HCT116 (cell line): Measurements from ENCODE around the gene C1orf105. TPM values are rescaled to one million over a fixed set of nuclear protein-coding genes. Genes with fewer than 3 reads are reported as not detected.

Source experiments
- ATAC-seq: fragments of 200-7000 bp; cut with Tn5 transposase; 2 replicates; pipeline ENCODE4 v1.9.1; 2020; ENCODE audit warnings: mild to moderate bottlenecking, moderate library complexity
- BruUV-seq: library from RNA; stranded (reverse); fragments of 400-500 nt; replicated peaks from 2 replicates; lab custom pipeline; 2021; lab: Mats Ljungman, UMichigan
- CTCF ChIA-PET: fragments of 300-600 bp; sonication (Branson Sonifier 250); formaldehyde crosslinking; loops from one replicate; lab custom pipeline; 2021; ENCODE audit warnings: antibody characterized with exemption; lab: Charles Lee
- POLR2A ChIA-PET: fragments of 300-600, 350-600 bp; sonication (Branson Sonifier 250); formaldehyde crosslinking; loops from one replicate; lab custom pipeline; 2021; ENCODE audit warnings: antibody characterized with exemption; lab: Charles Lee
- RAD21 ChIA-PET, 2 experiments: fragments of 300-600 bp; sonication (Branson Sonifier 250); formaldehyde crosslinking; loops; one replicate each; lab custom pipeline; 2023; ENCODE audit warnings: low total read pairs in 2 of 2; ENCODE audit not compliant: uncharacterized antibody in 2 of 2, unreplicated experiment in 2 of 2, low non-redundant PET in 1 of 2; lab: Charles Lee
- DNase-seq: peaks from one replicate; pipeline ENCODE4 v3.0.0-alpha.2; 2010; ENCODE audit warnings: low read depth, low spot score
- H2AFZ ChIP-seq: fragments of 200-600 bp; shearing (Covaris generic), sonication (generic); 2 replicates; pipeline ENCODE4 v1.6.1; 2017; ENCODE audit warnings: low read depth, mixed run types, mixed read lengths, antibody characterized with exemption, low read length; ENCODE audit not compliant: poor library complexity, severe bottlenecking
- H3K27ac ChIP-seq: 2 replicates; pipeline ENCODE4 v1.5.1; 2012; ENCODE audit warnings: low read depth, low read length
- H3K27me3 ChIP-seq: fragments of 200-600 bp; sonication (generic); 2 replicates; pipeline ENCODE4 v1.6.1; 2016; ENCODE audit warnings: mixed run types, low read length, mixed read lengths; ENCODE audit not compliant: insufficient read depth
- H3K36me3 ChIP-seq, 2 experiments: fragments of 200-500 bp in 1 of 2; fragments of 200-600 bp in 1 of 2; sonication (Bioruptor generic) in 1 of 2; sonication (generic) in 1 of 2; 2 replicates each; pipeline versions ENCODE4 v1.5.1 to v1.6.1; 2014 to 2016; ENCODE audit warnings: low read length in 2 of 2, inconsistent platforms in 1 of 2, mixed read lengths in 1 of 2, mixed run types in 1 of 2; ENCODE audit not compliant: insufficient read depth in 2 of 2, control insufficient read depth in 1 of 2
- H3K4me1 ChIP-seq, 2 experiments: fragments of 200-600 bp in 1 of 2; sonication (generic) in 1 of 2; 2 replicates each; pipeline versions ENCODE4 v1.5.1 to v1.6.1; 2012 to 2017; ENCODE audit warnings: low read length in 2 of 2, inconsistent platforms in 1 of 2, mild to moderate bottlenecking in 1 of 2, mixed read lengths in 1 of 2, mixed run types in 1 of 2, moderate library complexity in 1 of 2; ENCODE audit not compliant: insufficient read depth in 2 of 2, control insufficient read depth in 1 of 2
- H3K4me2 ChIP-seq: fragments of 200-600 bp; sonication (generic); 2 replicates; pipeline ENCODE4 v1.6.1; 2017; ENCODE audit warnings: mixed run types, low read length, mixed read lengths
- H3K4me3 ChIP-seq, 2 experiments: fragments of 200-600 bp in 1 of 2; sonication (generic) in 1 of 2; replicated peaks in 1 of 2; 2 replicates each; pipeline ENCODE4 v1.5.1; 2011 to 2016; ENCODE audit warnings: low read length in 2 of 2, control low read depth in 1 of 2, low read depth in 1 of 2, mild to moderate bottlenecking in 1 of 2, mixed read lengths in 1 of 2, mixed run types in 1 of 2
- H3K79me2 ChIP-seq: fragments of 200-600 bp; sonication (generic); 2 replicates; pipeline ENCODE4 v1.6.1; 2017; ENCODE audit warnings: mild to moderate bottlenecking, mixed run types, low read length, moderate library complexity, mixed read lengths; ENCODE audit not compliant: insufficient read depth
- H3K9ac ChIP-seq: fragments of 200-600 bp; sonication (generic); 2 replicates; pipeline ENCODE4 v1.6.1; 2016; ENCODE audit warnings: low read length, mixed read lengths
- H3K9me2 ChIP-seq: fragments of 200-600 bp; sonication (generic), shearing (Covaris generic); 2 replicates; pipeline ENCODE4 v1.6.1; 2017; ENCODE audit warnings: mixed run types, mild to moderate bottlenecking, moderate library complexity; ENCODE audit not compliant: insufficient read depth
- H3K9me3 ChIP-seq, 2 experiments: fragments of 200-500 bp in 1 of 2; fragments of 200-600 bp in 1 of 2; sonication (Bioruptor generic) in 1 of 2; sonication (generic) in 1 of 2; 2 replicates each; pipeline ENCODE4 v1.6.1; 2014 to 2017; ENCODE audit warnings: low read length in 2 of 2, mixed read lengths in 2 of 2, inconsistent platforms in 1 of 2, low read depth in 1 of 2, mild to moderate bottlenecking in 1 of 2, mixed run types in 1 of 2, moderate library complexity in 1 of 2; ENCODE audit not compliant: control insufficient read depth in 1 of 2, insufficient read depth in 1 of 2
- H4K20me1 ChIP-seq: fragments of 200-600 bp; sonication (generic), shearing (Covaris generic); 2 replicates; pipeline ENCODE4 v1.6.1; 2017; ENCODE audit warnings: mixed run types, mild to moderate bottlenecking, moderate library complexity; ENCODE audit not compliant: insufficient read depth
- CBX3 ChIP-seq: IDR thresholded peaks from 2 replicates; pipeline ENCODE4 v1.6.1; 2012; ENCODE audit warnings: low read depth
- CEBPB ChIP-seq: IDR thresholded peaks from 2 replicates; pipeline ENCODE4 v1.6.1; 2012; ENCODE audit warnings: low read depth
- EZH2 ChIP-seq: fragments of 200-600 bp; sonication (generic); IDR thresholded peaks from 2 replicates; pipeline ENCODE4 v1.6.1; 2017; ENCODE audit warnings: antibody characterized with exemption, mixed run types
- EZH2phosphoT487 ChIP-seq: fragments of 200-600 bp; IDR thresholded peaks from 2 replicates; pipeline ENCODE4 v1.6.1; 2018; ENCODE audit warnings: antibody characterized with exemption, borderline replicate concordance
- POLR2AphosphoS5 ChIP-seq: IDR thresholded peaks from 2 replicates; pipeline ENCODE4 v1.6.1; 2011; ENCODE audit warnings: mild to moderate bottlenecking, low read depth, low read length, moderate library complexity
- SRF ChIP-seq: IDR thresholded peaks from 2 replicates; pipeline ENCODE4 v1.6.1; 2012; ENCODE audit warnings: low read depth
- TCF7L2 ChIP-seq: IDR thresholded peaks from 2 replicates; pipeline ENCODE4 v1.7.0; 2011; ENCODE audit warnings: borderline replicate concordance, inconsistent platforms; ENCODE audit not compliant: insufficient read depth, insufficient read length; ENCODE audit errors: extremely low read depth
- YY1 ChIP-seq: IDR thresholded peaks from 2 replicates; pipeline ENCODE4 v1.6.1; 2011; ENCODE audit warnings: low read length, low read depth, moderate library complexity, mild to moderate bottlenecking; ENCODE audit not compliant: insufficient replicate concordance; ENCODE audit errors: extremely low read depth
- ZFX ChIP-seq: fragments of 450-650 bp; IDR thresholded peaks from 2 replicates; pipeline ENCODE4 v1.6.1; 2017
- ZNF274 ChIP-seq: fragments of 200-500 bp; sonication (Bioruptor generic); IDR thresholded peaks from 2 replicates; pipeline ENCODE4 v1.6.1; 2014; ENCODE audit warnings: mild to moderate bottlenecking, low read depth, low read length, inconsistent platforms
- intact Hi-C: fragments of 100-400 bp; cut with micrococcal nuclease; formaldehyde crosslinking; loops from 2 replicates; pipeline ENCODE4 v1.10.0; 2022
- total RNA-seq: library from RNA; stranded (reverse); gene quantifications from one replicate; pipeline ENCODE4 v1.2.1, GENCODE V29; 2021; ENCODE audit not compliant: unreplicated experiment
- TF ChIP-seq, protein P1 (sequence below): IDR thresholded peaks from 2 replicates; pipeline ENCODE4 v1.6.1; 2012

Gene C1orf105
- total RNA-seq, 1 experiment from 2014 or later, result not detected

DNA sequence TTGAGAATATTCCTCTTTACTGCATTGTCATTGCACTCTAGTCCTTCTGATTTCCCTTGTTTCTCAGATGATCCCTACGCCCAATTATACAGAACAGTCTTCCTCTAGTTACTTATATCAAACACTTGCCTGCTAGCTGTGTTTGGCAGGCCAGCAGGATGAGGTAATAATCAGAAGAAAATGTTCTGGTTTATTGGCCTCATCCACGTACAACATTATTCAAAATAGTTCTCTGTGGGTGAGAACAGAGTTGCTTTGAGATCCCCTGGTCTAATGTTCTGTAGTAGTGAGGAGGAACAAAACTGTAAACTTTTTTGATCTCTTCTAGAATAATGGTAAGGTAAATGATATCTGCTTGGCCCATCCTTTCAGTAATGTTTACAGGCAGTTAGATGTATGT, 22.3 kb upstream of the C1orf105 start:
- Histone ChIP-seq H3K4me1 (peaks cover 5 to 9% of the 10 kb centered on the region in 2 experiments; a peak in 3 of 4 replicates), H2AFZ (no peak overlapping the region), H3K36me3 (no peaks in the 10 kb centered on the region), H3K79me2 (no peaks in the 10 kb centered on the region), H3K4me3 (no peak overlapping the region), H3K27ac (no peak overlapping the region), H3K27me3 (peaks cover 5% of the 10 kb centered on the region; the same call in 1 of the 2 replicates), H4K20me1 (no peaks in the 10 kb centered on the region), H3K4me2 (no peak overlapping the region), H3K9me3 (no peaks in the 10 kb centered on the region), H3K9me2 (no peaks in the 10 kb centered on the region), H3K9ac (no peak overlapping the region)
- no TSS peak for BruUV-seq
- CTCF ChIA-PET, result interaction anchor here (1.3 kb wide), 1 partner anchor 55 kb away, joined by 3 read pairs; no protein-coding TSS in a partner anchor
- TF ChIP-seq SRF, result no peak
- no peak for TF ChIP-seq CBX3
- TF ChIP-seq TCF7L2, result no peak
- TF ChIP-seq EZH2phosphoT487, result no peak
- no peak for TF ChIP-seq YY1
- no peak for TF ChIP-seq EZH2
- no peak for TF ChIP-seq ZFX
- TF ChIP-seq, protein P1, sequence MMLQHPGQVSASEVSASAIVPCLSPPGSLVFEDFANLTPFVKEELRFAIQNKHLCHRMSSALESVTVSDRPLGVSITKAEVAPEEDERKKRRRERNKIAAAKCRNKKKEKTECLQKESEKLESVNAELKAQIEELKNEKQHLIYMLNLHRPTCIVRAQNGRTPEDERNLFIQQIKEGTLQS, result no peak
- TF ChIP-seq POLR2AphosphoS5, result no peak
- no peak for TF ChIP-seq CEBPB
- no peak for TF ChIP-seq ZNF274
- ATAC-seq, result no peak
- RAD21 ChIA-PET, result no interaction called here
- no peak for DNase-seq
- intact Hi-C loops, result no loop called here
- POLR2A ChIA-PET, result no interaction called here
